Measurements from ENCODE around the gene LEF1.

Gene LEF1

GRCh38 chr4:108168671-108169523 lies at the start of gene LEF1:
Gene LEF1 (minus strand): TSS chr4:108168932. CDS start chr4:108167767, 1,165 bp downstream.
- DNase-seq = no peak

GRCh38 chr4:108216510-108216909 lies 47.8 kb upstream of the LEF1 start:
- no peak for DNase-seq

GRCh38 chr4:108215055-108215454 lies 46.3 kb upstream of the LEF1 start:
- no peak for DNase-seq

GRCh38 chr4:108213723-108214122 lies 45.0 kb upstream of the LEF1 start:
- DNase-seq = no peak

GRCh38 chr4:108213308-108213707 lies 44.6 kb upstream of the LEF1 start:
- DNase-seq = no peak

- no peak for DNase-seq
These were observed 42.5 kb upstream of the LEF1 start for GRCh38 chr4:108210989-108211835.

- DNase-seq = no peak
These were observed 40.8 kb upstream of the LEF1 start for GRCh38 chr4:108209489-108209888.

GRCh38 chr4:108205859-108206258 lies 37.1 kb upstream of the LEF1 start:
- no peak for DNase-seq

- DNase-seq = no peak
These were observed 35.8 kb upstream of the LEF1 start for GRCh38 chr4:108204518-108204917.

- DNase-seq = no peak
These were observed 34.6 kb upstream of the LEF1 start for GRCh38 chr4:108203377-108203776.

- no peak for DNase-seq
These were observed 33.0 kb upstream of the LEF1 start for GRCh38 chr4:108201774-108202173.

GRCh38 chr4:108199881-108200280 lies 31.1 kb upstream of the LEF1 start:
- no peak for DNase-seq

GRCh38 chr4:108193886-108194672 lies 25.3 kb upstream of the LEF1 start:
- DNase-seq = no peak

- no peak for DNase-seq
These were observed 24.2 kb upstream of the LEF1 start for GRCh38 chr4:108192935-108193334.

GRCh38 chr4:108192056-108192455 lies 23.3 kb upstream of the LEF1 start:
- no peak for DNase-seq

- DNase-seq = no peak
These were observed 22.7 kb upstream of the LEF1 start for GRCh38 chr4:108191269-108191914.

GRCh38 chr4:108188770-108189169 lies 20.0 kb upstream of the LEF1 start:
- DNase-seq = no peak

GRCh38 chr4:108185252-108185651 lies 16.5 kb upstream of the LEF1 start:
- no peak for DNase-seq

GRCh38 chr4:108184453-108185049 lies 15.8 kb upstream of the LEF1 start:
- DNase-seq = no peak

GRCh38 chr4:108181704-108182103 lies 13.0 kb upstream of the LEF1 start:
- DNase-seq = no peak

- DNase-seq = no peak
These were observed 11.8 kb upstream of the LEF1 start for GRCh38 chr4:108180513-108180912.

GRCh38 chr4:108175966-108176365 lies 7.2 kb upstream of the LEF1 start:
- no peak for DNase-seq
